ENCODE data around the gene GUCY1A1.

GUCY1A1 gene

GRCh38 chr4:155738548-155738947 lies 71.9 kb downstream of the GUCY1A1 start:
- no peak for DNase-seq (ENCODE audit: low spot score)

GRCh38 chr4:155741546-155741945 lies 74.9 kb downstream of the GUCY1A1 start:
- DNase-seq (ENCODE audit: low spot score) = no peak

DNA sequence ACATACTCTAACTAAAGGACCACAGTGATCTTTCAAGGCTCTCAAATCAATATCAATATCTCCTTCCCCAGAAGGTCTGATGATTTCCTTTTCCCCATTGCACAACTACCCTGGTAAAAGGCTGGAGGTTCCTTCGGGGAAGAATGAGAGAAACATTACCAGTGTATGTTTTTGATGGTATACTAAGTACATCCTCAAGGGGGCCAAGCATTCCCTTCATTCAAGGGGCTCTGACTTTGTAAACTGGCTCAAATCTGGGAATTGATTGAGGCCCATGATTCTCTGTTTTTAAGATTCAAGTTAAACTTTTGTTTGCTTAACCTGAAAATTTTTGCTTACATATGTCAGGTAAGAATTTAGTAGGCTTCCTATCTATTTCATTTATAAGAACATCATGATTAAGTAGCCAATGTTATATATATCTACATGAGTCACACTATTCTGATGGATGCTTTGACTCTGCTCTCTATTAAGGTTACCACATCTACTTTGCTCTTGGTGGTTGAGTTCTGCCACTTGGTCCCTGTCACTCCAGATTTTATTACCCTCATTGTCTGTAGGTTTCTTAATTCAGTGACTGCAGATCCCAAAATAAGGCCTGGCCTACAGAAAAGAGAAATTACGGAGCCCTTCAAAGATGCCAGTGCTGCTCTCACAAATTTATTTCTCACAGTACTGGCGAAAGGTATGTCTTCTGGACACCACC lies 75.8 kb downstream of the GUCY1A1 start:
- no peak for DNase-seq (ENCODE audit: low spot score)

DNA sequence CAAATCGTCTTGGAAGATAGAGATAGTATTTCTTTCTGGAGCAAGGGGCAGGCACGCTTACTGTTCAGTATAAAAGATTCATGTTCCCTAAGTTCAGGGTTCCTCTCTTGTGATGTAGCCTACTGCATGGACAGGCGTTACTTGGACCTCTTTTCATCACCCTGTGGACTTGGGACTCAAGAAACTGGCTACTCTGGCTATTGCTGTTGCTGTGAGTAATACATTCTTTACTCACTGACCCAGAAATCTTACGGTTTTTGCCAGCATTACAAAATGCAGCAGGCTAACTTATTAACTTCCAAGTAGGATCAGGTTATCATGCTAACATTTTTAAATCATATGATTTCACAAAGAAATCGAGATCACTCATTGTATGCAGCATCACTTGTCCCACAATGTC lies 79.3 kb downstream of the GUCY1A1 start:
- no peak for DNase-seq (ENCODE audit: low spot score)

DNA sequence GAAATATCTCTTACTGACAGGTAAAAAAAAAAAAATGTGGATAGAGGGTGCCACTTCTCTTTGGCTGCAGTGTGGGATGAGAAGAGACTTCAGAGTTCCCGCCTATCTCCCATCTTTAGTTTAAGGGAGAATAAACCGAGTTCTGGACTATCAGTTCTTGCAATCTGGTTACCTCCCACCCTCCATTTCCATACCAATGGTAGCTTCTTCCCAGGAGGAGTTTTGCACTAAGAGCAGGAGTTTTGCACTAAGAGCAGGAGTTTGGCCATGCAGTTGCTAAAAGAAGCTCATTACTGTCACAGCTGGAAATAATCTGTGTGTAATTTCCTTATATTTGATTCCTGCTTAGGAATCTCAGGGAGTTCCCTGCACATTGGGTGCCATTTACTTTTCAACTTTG lies 81.4 kb downstream of the GUCY1A1 start:
- no peak for DNase-seq (ENCODE audit: low spot score)

GRCh38 chr4:155749041-155749440 lies 82.4 kb downstream of the GUCY1A1 start:
- DNase-seq (ENCODE audit: low spot score) = no peak

DNA sequence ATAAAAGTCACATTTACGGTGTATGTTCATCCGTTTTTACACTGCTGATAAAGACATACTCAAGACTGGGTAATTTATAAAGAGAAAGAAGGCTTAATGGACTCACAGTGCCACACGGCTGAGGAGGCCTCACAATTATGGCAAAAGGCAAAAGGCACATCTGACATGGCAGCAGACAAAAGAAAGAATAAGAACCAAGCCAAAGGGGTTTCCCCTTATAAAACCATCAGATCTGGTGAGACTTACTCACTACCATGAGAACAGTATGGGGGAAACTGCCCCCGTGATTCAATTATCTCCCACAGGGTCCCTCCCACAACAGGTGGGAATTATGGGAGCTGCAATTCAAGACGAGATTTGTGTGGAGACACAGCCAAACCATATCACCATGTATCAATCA lies 84.9 kb downstream of the GUCY1A1 start:
- DNase-seq (ENCODE audit: low spot score) = no peak

DNA sequence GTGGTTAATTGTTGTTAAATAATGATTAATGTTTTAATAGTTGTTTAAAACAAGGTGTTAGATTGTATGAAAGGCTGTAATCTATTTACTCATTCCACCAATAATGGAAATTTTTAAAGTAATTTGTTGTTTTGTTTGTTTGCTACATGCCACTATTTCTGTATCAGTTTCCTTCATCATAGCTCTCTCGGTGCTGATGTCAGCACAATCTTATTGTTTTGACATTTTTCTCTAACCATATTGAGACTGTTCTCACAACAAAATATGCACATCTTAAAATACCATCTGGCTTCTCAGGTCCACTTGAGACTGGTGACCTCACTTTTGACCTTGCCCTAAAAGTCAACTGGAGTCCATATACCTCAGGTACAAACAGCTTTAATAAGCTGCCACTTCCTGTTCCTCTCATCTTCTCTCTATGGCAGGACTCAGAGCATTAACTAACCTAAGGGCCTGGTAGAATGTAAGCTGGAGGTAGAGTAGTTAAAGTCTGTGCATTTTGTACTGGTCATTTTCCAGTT lies 91.2 kb downstream of the GUCY1A1 start:
- no peak for DNase-seq (ENCODE audit: low spot score)

- DNase-seq (ENCODE audit: low spot score) = peak; percentile 34
These were observed 92.1 kb downstream of the GUCY1A1 start, which contains the start of gene GUCY1B1 for GRCh38 chr4:155758481-155759371. TSS of gene GUCY1B1 (plus strand) at chr4:155759021. CDS start at chr4:155759141, 120 bp downstream.

- DNase-seq (ENCODE audit: low spot score) = no peak
These were observed 93.0 kb downstream of the GUCY1A1 start for GRCh38 chr4:155759372-155760252.

DNA sequence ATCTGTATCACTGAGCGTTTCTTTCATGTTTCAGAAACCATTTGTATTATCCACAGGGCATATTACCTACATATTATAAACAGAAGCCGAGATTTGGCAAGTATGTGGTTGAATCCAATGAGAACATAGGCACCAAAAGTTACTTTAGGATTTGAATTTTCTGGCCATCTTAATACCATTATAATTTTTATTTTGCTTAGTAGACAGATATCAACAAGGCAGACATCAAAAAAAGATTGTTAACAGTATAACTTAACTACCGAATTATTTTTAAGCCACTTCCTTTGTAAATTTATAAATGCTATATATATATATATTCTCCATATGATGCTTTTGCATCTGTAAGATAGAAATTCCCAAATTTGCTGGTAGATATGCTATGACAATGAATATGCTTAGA lies 94.4 kb downstream of the GUCY1A1 start:
- DNase-seq (ENCODE audit: low spot score) = no peak

- no peak for DNase-seq (ENCODE audit: low spot score)
These were observed 95.3 kb downstream of the GUCY1A1 start for GRCh38 chr4:155761916-155762315.

GRCh38 chr4:155762334-155762733 lies 95.7 kb downstream of the GUCY1A1 start:
- DNase-seq (ENCODE audit: low spot score) = no peak

GRCh38 chr4:155763551-155763950 lies 96.9 kb downstream of the GUCY1A1 start:
- no peak for DNase-seq (ENCODE audit: low spot score)

- no peak for DNase-seq (ENCODE audit: low spot score)
These were observed 98.5 kb downstream of the GUCY1A1 start for GRCh38 chr4:155765149-155765548.

GRCh38 chr4:155766622-155767021 lies 100.0 kb downstream of the GUCY1A1 start:
- no peak for DNase-seq (ENCODE audit: low spot score)

GRCh38 chr4:155768370-155768769 lies 101.7 kb downstream of the GUCY1A1 start:
- no peak for DNase-seq (ENCODE audit: low spot score)

DNA sequence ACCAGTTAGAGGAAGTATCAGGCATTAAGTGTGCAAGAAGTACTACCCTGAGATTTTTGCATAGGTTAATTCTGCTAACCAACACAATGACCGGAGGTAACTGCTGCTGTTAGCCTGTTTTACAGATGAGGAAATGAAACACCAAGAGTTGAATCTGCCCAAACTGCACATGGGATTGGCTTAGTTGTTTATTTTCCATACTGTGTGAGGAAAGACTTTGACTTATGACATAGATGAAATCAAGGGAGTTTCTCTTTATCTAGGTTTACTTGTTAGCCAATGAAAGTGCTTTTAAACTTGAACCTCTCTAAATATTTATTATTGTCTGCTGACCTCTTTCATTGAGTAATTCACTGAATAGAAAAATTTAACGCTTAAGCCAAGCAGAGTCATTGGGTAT lies 102.4 kb downstream of the GUCY1A1 start:
- no peak for DNase-seq (ENCODE audit: low spot score)

GRCh38 chr4:155772459-155773195 lies 106.0 kb downstream of the GUCY1A1 start:
- DNase-seq (ENCODE audit: low spot score) = no peak

DNA sequence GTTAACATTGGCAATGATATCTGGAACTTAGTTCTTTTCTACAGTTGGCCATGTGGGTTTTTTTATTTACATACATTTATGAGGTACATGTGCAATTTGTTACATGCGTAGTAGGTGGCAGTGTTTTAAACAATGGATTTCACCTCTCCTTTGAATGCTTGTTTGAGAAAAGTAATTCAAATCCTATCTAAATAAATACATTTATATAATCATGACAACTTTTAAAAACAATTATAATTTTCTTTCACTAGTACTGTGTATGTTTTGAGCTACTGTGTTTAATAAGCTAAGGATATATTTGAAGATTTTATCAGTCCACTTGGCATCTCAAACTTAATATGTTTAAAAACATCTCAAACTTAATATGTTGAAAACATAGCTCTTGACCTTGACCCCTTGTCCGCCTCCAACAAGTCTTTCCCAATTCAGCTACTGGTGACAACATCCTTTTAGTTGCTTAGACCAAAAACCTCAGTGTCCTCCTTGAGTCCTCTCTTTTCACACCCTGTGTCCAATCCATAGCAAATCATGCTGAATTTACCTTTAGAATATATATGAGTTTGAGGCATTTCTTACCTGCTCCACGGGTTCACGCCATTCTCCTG lies 106.7 kb downstream of the GUCY1A1 start:
- DNase-seq (ENCODE audit: low spot score) = no peak

- no peak for DNase-seq (ENCODE audit: low spot score)
These were observed 107.4 kb downstream of the GUCY1A1 start for GRCh38 chr4:155774033-155774432.
